SK-N-SH treated with all-trans-retinoic acid at 6 μM for 48 hours (cell line): ENCODE results near the gene CDCA8.
"Not testable (repeated sequence)": the region's sequence is repeated elsewhere in the genome, so short reads cannot be mapped to it uniquely, and the experiment has no call there.

Experiments
- ATAC-seq: fragments of 200-7000 bp; cut with Tn5 transposase; 3 replicates; pipeline ENCODE4 v1.9.1; 2020; ENCODE audit warnings: mild to moderate bottlenecking, moderate library complexity
- ARNTL ChIP-seq: fragments of 450-650 bp; formaldehyde crosslinking; IDR thresholded peaks from 2 replicates; pipeline ENCODE4 v1.5.0; 2020; ENCODE audit warnings: low read depth, mild to moderate bottlenecking, moderate library complexity, borderline replicate concordance
- CSDC2 ChIP-seq: fragments of 250-450 bp; sonication (Bioruptor Pico); IDR thresholded peaks from 2 replicates; pipeline ENCODE4 v1.5.0; 2020; ENCODE audit warnings: mild to moderate bottlenecking, moderate library complexity
- CSRNP3 ChIP-seq: fragments of 250-450 bp; sonication (Bioruptor Pico); IDR thresholded peaks from 2 replicates; pipeline ENCODE4 v1.5.1; 2021; ENCODE audit warnings: mild to moderate bottlenecking, moderate library complexity
- ESRRG ChIP-seq: fragments of 250-450 bp; sonication (Bioruptor Pico); IDR thresholded peaks from 2 replicates; pipeline ENCODE4 v1.6.1; 2021; ENCODE audit warnings: mild to moderate bottlenecking
- GLIS3 ChIP-seq: fragments of 250-450 bp; sonication (Bioruptor Pico); IDR thresholded peaks from 2 replicates; pipeline ENCODE4 v1.5.0; 2020; ENCODE audit warnings: mild to moderate bottlenecking, moderate library complexity
- ISL1 ChIP-seq: fragments of 250-450 bp; sonication (Bioruptor Pico); IDR thresholded peaks from 2 replicates; pipeline ENCODE4 v2.1.2; 2022; ENCODE audit warnings: mild to moderate bottlenecking, moderate library complexity
- OSR1 ChIP-seq: fragments of 250-450 bp; sonication (Bioruptor Pico); IDR thresholded peaks from 2 replicates; pipeline ENCODE4 v1.8.0; 2022; ENCODE audit warnings: moderate library complexity, mild to moderate bottlenecking, inconsistent platforms
- PATZ1 ChIP-seq: fragments of 250-450 bp; sonication (Bioruptor Pico); IDR thresholded peaks from 2 replicates; pipeline ENCODE4 v1.8.0; 2020; ENCODE audit warnings: mild to moderate bottlenecking, moderate library complexity, borderline replicate concordance
- POU6F1 ChIP-seq: fragments of 250-450 bp; sonication (Bioruptor Pico); IDR thresholded peaks from 2 replicates; pipeline ENCODE4 v1.8.0; 2021; ENCODE audit warnings: low read depth, mild to moderate bottlenecking, moderate library complexity, borderline replicate concordance
- PPARA ChIP-seq: fragments of 250-450 bp; sonication (Bioruptor Pico); IDR thresholded peaks from 2 replicates; pipeline ENCODE4 v1.5.0; 2020; ENCODE audit warnings: mild to moderate bottlenecking, borderline replicate concordance
- SNAI2 ChIP-seq: fragments of 250-450 bp; sonication (Bioruptor Pico); IDR thresholded peaks from 2 replicates; pipeline ENCODE4 v1.5.0; 2020; ENCODE audit warnings: mild to moderate bottlenecking, moderate library complexity
- TCF4 ChIP-seq: fragments of 250-450 bp; sonication (Bioruptor Pico); IDR thresholded peaks from 2 replicates; pipeline ENCODE4 v1.8.0; 2021; ENCODE audit warnings: mild to moderate bottlenecking, moderate library complexity, borderline replicate concordance
- TOX ChIP-seq: fragments of 250-450 bp; sonication (Bioruptor Pico); IDR thresholded peaks from 2 replicates; pipeline ENCODE4 v1.8.0; 2021; ENCODE audit warnings: mild to moderate bottlenecking, moderate library complexity, borderline replicate concordance
- TSHZ2 ChIP-seq: fragments of 250-450 bp; sonication (Bioruptor Pico); IDR thresholded peaks from 2 replicates; pipeline ENCODE4 v1.5.0; 2020; ENCODE audit warnings: mild to moderate bottlenecking, moderate library complexity
- ZC3H10 ChIP-seq: fragments of 250-450 bp; sonication (Bioruptor Pico); IDR thresholded peaks from 2 replicates; pipeline ENCODE4 v1.5.1; 2021; ENCODE audit warnings: mild to moderate bottlenecking, moderate library complexity
- ZFP3 ChIP-seq: fragments of 250-450 bp; sonication (Bioruptor Pico); IDR thresholded peaks from 2 replicates; pipeline ENCODE4 v1.5.0; 2020; ENCODE audit warnings: mild to moderate bottlenecking, moderate library complexity
- ZFP30 ChIP-seq: fragments of 450-650 bp; formaldehyde crosslinking; IDR thresholded peaks from 2 replicates; pipeline ENCODE4 v1.5.0; 2022; ENCODE audit warnings: mild to moderate bottlenecking, moderate library complexity
- ZNF565 ChIP-seq: fragments of 450-650 bp; formaldehyde crosslinking; conservative IDR thresholded peaks from 2 replicates; pipeline ENCODE4 v1.5.0; 2020; ENCODE audit warnings: low read depth, mild to moderate bottlenecking, moderate library complexity
- ZNF70 ChIP-seq: fragments of 450-650 bp; formaldehyde crosslinking; IDR thresholded peaks from 2 replicates; pipeline ENCODE4 v1.5.0; 2020; ENCODE audit warnings: mild to moderate bottlenecking, moderate library complexity
- ZNF8 ChIP-seq: fragments of 450-650 bp; formaldehyde crosslinking; IDR thresholded peaks from 2 replicates; pipeline ENCODE4 v1.5.0; 2020; ENCODE audit warnings: mild to moderate bottlenecking, moderate library complexity

CDCA8 gene

GRCh38 chr1:37682334-37682987 is 9.9 kb upstream of the CDCA8 start (continued):
- TF ChIP-seq ZFP30 (CRISPR knock-in tag) = no peak
- TF ChIP-seq TCF4 = no peak
- no peak for TF ChIP-seq ZC3H10 (CRISPR knock-in tag)

- ATAC-seq = not testable (repeated sequence)
Measured at GRCh38 chr1:37684182-37684581, 8.1 kb upstream of the CDCA8 start.

- ATAC-seq = no peak
- TF ChIP-seq ZNF8 (CRISPR knock-in tag) (no peak), ZNF70 (CRISPR knock-in tag) (no peak), PPARA (CRISPR knock-in tag) (no peak), TCF4 (no peak), CSRNP3 (CRISPR knock-in tag) (no peak)
Measured at GRCh38 chr1:37685722-37686121, 6.6 kb upstream of the CDCA8 start.

- ATAC-seq = not testable (repeated sequence)
Measured at GRCh38 chr1:37687764-37688163, 4.6 kb upstream of the CDCA8 start.

GRCh38 chr1:37688926-37689325 is 3.4 kb upstream of the CDCA8 start:
- TF ChIP-seq POU6F1 (CRISPR knock-in tag) = no peak
- no peak for TF ChIP-seq ZNF565 (CRISPR knock-in tag)
- no peak for TF ChIP-seq OSR1
- no peak for TF ChIP-seq ZC3H10 (CRISPR knock-in tag)
- no peak for TF ChIP-seq ARNTL
- no peak for TF ChIP-seq ZNF8 (CRISPR knock-in tag)
- no peak for TF ChIP-seq TCF4
- TF ChIP-seq TSHZ2 = no peak
- TF ChIP-seq GLIS3 = no peak
- TF ChIP-seq ZFP3 (CRISPR knock-in tag) = no peak
- TF ChIP-seq ESRRG (CRISPR knock-in tag) = no peak
- TF ChIP-seq ZNF70 (CRISPR knock-in tag) = no peak
- no peak for TF ChIP-seq TOX (CRISPR knock-in tag)
- TF ChIP-seq CSDC2 (CRISPR knock-in tag) = no peak
- no peak for TF ChIP-seq ISL1
- ATAC-seq = no peak

- no peak for TF ChIP-seq PATZ1
- TF ChIP-seq SNAI2 (CRISPR knock-in tag) = no peak
- peak; percentile 45 for ATAC-seq
Measured at GRCh38 chr1:37691497-37692077, 729 bp upstream of the CDCA8 start.
